ENCODE data around the gene TSPAN9.

Gene TSPAN9

GRCh38 chr12:3335078-3335487 lies 257.9 kb downstream of the TSPAN9 start:
- Histone ChIP-seq H3K27ac (no peak overlapping the region), H3K9me3 (ENCODE audit: severe bottlenecking) (peaks cover 3% of the 10 kb centered on the region), H3K36me3 (0 out of 2 replicates have a peak, but pooled peaks cover 2% of the 10 kb centered on the region), H3K4me3 (ENCODE audit: low read depth, low read length) (no peak overlapping the region), H3K27me3 (ENCODE audit: insufficient read depth, low read depth, severe bottlenecking) (no peaks in the 10 kb centered on the region)
- TF ChIP-seq CTCF (IDR thresholded peaks at IDR 0.05; ENCODE audit: low read depth, low read length) = no peak
- no peak for DNase-seq

Data from WERI-Rb-1 (cell line).